IMR-90 (cell line): Measurements from ENCODE around the gene MRTFA. TPM values are rescaled to one million over a fixed set of nuclear protein-coding genes. Genes with fewer than 3 reads are reported as not detected.

ENCODE experiments used
- MAFK ChIP-seq: IDR thresholded peaks from 2 replicates; pipeline ENCODE4 v1.6.1; 2012; ENCODE audit warnings: low read depth, low read length, improper control_type of control experiment
- MAZ ChIP-seq: IDR thresholded peaks from 2 replicates; pipeline ENCODE4 v1.6.1; 2012; ENCODE audit warnings: low read depth, mild to moderate bottlenecking, low read length, improper control_type of control experiment, moderate library complexity, borderline replicate concordance
- polyA plus RNA-seq, 3 experiments: library from polyadenylated mRNA; depleted of rRNA; stranded (reverse); fragments of >200 nt; gene quantifications; 2 replicates each; pipeline ENCODE4 v1.2.3, GENCODE V29; 2012; ENCODE audit warnings: low replicate concordance in 1 of 3
- total RNA-seq: library from RNA; depleted of rRNA; stranded (reverse); fragments of >200 nt; gene quantifications from 2 replicates; pipeline ENCODE4 v1.2.3, GENCODE V29; 2012

MRTFA gene
- total and polyA plus RNA-seq, 2 of the 4 experiments (the other 2 are of a cell fraction), result 12.5 to 17.2 TPM

DNA sequence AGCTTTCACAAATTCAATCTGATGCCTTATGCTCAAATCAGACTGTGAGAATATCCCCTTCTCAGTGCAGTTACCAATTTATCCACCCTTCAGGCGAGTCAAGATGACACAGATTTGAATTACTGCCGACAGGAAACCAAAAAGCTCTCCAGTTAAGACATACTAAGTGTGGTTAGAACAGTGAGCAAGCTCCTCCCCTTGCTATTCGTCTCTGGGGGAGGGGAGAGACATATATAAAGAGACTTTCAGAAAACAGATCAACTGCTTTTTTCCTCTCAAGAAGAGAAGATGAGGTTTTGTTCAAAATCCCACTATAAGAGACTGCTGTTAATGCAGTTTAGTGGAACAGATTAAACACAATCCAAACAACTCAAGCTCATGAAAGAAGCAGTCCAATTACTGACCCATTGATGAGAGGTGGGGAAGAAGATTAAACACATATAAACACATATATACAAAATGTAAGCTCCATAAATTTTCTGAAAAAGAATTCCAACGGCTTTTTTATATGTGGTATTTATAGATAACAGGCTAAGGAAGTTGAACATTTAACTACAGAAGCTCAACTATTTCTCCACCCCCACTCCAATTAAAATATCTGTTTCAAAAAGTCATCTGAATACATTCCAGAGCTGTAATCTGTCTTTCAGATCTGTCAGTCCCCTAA is 102.7 kb downstream of the MRTFA start (continued):
- TF ChIP-seq MAZ, result no peak
- no peak for TF ChIP-seq MAFK
